IPS-18c (cell line): ENCODE measurements around the gene ANKRD63.

Experiments
- H3K4me3 ChIP-seq: 2 replicates; pipeline ENCODE4 v1.7.0; 2013; ENCODE audit warnings: low read depth, mild to moderate bottlenecking, low read length, moderate library complexity; ENCODE audit not compliant: insufficient read depth
- H3K9me3 ChIP-seq: one replicate; pipeline ENCODE4 v1.6.1; 2013; ENCODE audit warnings: mild to moderate bottlenecking, low read length, moderate library complexity; ENCODE audit not compliant: control insufficient read depth, insufficient read depth

The ANKRD63 gene

DNA sequence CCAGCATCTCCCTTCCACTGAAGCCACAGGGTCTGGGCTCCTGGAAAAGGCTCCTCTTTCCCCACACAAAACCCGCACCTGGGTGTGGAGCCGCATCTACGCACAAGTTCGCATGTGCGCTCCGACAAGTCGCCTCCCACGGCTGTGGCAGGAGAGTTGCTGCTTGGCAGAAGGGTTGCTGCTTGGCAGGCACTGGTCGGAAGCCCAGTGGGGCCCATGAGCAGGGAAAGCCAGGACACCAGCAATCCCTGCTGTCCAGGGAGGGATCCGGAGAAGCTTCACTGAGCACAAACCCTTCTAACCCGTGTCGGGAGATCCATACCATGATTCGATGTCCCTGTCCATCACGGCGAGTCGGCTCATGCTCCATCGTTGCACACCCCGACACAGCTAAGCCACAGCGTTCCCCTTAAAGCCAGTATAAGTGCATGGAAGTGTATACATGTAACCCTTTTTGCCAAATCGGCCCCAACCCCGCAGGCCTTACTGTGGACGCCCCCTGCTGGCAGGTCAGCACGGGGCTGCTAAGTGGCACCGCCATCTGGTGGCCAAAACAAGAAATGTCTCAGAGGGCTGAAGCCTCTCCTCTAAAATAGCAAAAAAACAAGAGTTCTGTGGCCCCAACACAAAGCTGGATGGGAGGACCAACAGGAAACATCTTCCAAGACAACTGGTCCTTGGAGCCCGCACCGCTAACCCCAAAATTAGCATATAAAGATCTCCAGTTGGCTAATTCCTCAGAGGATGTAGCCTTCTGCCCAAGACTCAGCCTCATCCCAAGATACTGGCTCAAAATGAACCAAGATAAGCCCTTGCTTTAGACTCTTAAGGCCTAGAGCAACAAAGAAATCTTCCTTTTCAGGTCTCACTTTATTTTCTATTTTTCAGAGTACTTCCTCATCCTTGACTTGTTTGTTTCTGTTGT is 8.3 kb downstream of the ANKRD63 start:
- no peaks in the 10 kb centered on the region for H3K9me3 ChIP-seq
- H3K4me3 ChIP-seq, result no peak overlapping the region

DNA sequence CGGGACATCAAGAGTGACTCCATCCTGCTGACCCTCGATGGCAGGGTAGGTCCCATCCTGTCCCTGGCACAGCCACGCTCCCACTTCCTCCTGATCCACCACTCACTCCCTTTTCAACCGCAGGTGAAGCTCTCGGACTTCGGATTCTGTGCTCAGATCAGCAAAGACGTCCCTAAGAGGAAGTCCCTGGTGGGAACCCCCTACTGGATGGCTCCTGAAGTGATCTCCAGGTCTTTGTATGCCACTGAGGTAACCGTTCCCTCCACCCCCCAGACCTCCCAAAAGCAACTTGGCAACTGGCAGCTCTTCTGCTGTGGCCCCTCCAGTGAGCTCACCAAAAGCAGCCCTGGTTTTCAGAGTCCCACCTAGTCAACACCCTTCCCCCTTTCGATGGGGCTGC is 9.4 kb downstream of the ANKRD63 start:
- Histone ChIP-seq H3K4me3 (no peak overlapping the region), H3K9me3 (no peaks in the 10 kb centered on the region)

DNA sequence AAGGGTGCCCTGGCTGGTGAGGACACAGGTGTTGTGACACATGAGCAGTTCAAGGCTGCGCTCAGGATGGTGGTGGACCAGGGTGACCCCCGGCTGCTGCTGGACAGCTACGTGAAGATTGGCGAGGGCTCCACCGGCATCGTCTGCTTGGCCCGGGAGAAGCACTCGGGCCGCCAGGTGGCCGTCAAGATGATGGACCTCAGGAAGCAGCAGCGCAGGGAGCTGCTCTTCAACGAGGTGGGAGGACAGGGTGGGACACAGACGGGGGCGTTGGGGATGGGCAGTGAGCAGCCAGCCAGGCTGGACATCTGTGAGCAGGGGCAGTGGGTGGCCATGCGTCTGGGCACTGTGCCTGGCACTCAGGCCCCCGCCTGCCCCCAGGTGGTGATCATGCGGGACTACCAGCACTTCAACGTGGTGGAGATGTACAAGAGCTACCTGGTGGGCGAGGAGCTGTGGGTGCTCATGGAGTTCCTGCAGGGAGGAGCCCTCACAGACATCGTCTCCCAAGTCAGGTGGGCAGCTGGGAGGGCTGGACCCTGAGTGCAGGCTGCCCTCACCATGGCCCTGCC is 10.3 kb downstream of the ANKRD63 start:
- Histone ChIP-seq H3K4me3 (no peak overlapping the region), H3K9me3 (no peaks in the 10 kb centered on the region)

DNA sequence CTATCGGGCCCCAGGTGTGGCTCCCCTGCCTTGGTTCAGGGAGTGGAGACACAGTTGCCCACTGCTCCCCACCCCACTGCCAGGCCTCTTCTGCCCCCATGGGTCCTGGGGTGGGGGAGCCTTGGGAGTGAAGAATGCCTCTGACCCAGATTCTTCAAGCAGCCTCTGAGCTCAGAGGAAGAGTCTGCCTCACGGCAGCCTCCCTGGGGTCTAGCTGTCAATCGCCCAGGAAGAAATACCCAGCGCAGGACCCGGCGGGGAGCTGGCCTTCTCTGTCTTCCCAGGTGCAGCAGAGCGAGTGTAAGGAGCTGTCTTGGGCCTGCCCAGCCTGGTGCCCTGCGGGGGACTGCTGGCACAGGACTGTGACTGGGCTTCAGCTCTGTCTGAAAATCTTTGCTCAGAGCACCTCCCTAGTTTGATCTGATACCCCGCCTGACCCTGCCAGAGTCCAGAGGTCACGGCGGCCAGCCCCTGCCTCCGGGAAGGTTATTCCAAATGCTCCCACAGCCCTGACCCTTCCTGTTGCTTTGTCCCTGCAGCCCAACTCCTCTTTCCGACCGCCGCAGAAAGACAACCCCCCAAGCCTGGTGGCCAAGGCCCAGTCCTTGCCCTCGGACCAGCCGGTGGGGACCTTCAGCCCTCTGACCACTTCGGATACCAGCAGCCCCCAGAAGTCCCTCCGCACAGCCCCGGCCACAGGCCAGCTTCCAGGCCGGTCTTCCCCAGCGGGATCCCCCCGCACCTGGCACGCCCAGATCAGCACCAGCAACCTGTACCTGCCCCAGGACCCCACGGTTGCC is 11.0 kb downstream of the ANKRD63 start:
- no peaks in the 10 kb centered on the region for H3K9me3 ChIP-seq
- H3K4me3 ChIP-seq, result no peak overlapping the region

DNA sequence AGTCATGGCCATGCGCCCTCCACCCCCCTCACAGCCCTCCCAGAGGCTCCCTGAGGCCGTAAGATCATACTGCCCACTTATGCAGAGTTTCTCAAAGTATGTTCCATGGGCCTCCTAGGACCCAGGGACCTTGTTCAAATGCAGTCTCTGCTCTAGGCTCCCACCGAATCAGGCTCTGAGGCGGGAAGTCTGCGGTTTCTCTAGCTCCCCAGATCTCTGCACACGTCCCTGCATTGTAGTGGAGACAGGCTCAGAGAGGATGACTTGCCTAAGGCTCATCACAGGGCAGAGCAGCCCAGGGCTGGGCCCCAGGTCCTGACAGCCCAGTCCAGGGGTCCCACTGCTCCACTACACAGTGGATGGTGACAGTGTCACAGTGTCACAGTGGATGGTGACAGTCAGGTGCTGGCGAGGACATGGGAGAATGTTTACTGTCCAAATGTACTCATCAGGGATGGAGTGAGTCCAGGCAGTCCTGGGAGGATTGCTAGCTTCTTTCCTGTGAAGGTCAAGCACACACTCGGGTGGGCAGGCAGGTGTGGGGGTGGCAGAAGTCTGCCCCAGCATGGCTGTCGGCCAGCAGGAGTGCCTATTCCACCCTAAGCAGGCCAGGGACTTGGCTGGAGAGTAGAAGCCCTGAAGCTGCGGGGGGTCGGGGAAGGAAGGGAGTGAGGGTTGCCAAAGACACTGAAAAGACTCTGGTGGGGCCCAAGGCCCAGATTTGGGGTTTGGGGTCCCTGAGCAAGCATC is 12.4 kb downstream of the ANKRD63 start:
- Histone ChIP-seq H3K9me3 (no peaks in the 10 kb centered on the region), H3K4me3 (no peak overlapping the region)

DNA sequence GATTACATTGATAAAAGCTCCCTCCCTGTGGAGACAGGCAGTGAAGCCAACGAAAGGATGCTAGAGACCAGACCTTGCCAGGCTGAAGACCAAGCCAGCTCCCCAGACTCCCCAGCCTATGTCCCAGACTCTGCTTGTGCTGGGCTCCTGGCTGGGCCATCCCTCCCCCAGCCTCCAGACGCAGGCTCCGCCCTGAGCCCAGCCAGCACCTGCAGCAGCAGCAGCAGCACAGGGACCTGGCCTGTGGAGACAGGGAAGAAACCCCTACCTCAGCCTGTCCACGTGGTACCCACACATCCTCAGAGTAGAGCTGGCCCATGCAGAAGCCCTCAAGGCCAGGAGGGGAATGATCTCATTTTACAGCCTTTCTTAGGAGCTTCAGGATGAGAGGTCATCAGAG is 13.3 kb downstream of the ANKRD63 start:
- Histone ChIP-seq H3K4me3 (no peak overlapping the region), H3K9me3 (no peaks in the 10 kb centered on the region)

DNA sequence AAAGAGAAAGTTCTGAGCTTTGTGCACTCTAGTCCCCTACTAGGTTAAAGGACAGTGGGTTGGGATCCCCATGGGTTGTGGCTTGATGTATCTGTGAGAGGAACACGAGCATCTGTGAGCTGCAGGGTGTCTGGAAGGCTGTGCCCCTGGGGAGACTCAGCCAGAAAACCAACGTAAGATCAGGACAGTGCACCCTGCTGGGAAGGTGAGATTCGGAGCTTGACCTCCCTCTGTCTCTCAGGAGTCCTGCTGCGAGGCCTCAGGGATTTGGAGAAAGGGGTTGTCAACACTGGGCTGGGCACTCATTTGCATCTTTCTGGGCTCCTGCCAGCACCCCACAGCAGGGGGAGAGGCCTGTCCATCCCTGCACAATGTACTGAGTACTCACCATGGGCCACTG is 15.2 kb downstream of the ANKRD63 start:
- no peaks in the 10 kb centered on the region for H3K9me3 ChIP-seq
- no peak overlapping the region for H3K4me3 ChIP-seq

DNA sequence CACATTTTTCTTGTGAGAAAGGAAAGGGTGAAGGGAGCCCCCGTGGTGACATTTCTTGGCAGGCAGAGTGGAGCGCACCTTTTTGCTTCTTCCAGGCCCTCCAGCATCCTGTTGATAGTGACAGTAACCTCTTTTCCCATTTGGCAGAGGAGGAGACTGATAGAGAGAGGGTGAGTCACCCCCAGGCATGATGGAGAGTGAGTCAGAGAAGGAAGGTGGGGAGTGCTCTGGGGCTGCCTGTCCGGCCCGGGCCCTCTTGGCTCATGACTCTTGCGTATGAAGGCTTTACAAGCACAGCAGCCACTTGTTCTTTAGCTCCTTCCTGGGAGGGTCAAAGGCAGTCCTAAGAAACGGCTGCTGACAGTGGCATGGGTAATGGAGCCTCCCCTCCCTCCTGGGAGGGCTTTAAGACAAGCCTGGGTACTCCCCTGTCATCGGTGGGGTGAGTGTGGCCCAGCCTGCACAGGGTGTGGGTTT is 16.0 kb downstream of the ANKRD63 start:
- Histone ChIP-seq H3K4me3 (no peak overlapping the region), H3K9me3 (no peaks in the 10 kb centered on the region)

DNA sequence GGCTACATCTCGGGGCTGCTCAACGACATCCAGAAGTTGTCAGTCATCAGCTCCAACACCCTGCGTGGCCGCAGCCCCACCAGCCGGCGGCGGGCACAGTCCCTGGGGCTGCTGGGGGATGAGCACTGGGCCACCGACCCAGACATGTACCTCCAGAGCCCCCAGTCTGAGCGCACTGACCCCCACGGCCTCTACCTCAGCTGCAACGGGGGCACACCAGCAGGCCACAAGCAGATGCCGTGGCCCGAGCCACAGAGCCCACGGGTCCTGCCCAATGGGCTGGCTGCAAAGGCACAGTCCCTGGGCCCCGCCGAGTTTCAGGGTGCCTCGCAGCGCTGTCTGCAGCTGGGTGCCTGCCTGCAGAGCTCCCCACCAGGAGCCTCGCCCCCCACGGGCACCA is 17.0 kb downstream of the ANKRD63 start:
- Histone ChIP-seq H3K9me3 (no peaks in the 10 kb centered on the region), H3K4me3 (no peak overlapping the region)

DNA sequence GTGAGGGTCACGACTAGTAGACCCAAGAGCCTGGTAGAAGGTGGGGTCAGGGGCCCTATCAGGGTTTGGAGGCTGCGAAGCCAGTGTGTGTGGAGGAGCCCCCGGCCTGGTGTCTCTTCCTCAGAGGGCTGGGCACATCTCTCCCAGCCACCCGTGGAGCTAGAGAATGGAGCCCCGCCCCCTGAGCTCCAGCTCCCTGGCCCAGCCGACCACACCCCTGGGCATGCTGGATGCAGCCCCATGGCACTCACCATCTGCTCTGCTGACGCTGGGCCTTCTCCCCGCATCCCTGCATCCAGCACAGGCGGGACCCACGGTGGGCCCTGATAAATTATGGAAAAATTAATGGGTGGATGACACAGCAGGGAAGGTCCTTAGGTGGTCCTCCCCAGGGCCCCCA is 17.5 kb downstream of the ANKRD63 start:
- H3K9me3 ChIP-seq, result no peaks in the 10 kb centered on the region
- no peak overlapping the region for H3K4me3 ChIP-seq

DNA sequence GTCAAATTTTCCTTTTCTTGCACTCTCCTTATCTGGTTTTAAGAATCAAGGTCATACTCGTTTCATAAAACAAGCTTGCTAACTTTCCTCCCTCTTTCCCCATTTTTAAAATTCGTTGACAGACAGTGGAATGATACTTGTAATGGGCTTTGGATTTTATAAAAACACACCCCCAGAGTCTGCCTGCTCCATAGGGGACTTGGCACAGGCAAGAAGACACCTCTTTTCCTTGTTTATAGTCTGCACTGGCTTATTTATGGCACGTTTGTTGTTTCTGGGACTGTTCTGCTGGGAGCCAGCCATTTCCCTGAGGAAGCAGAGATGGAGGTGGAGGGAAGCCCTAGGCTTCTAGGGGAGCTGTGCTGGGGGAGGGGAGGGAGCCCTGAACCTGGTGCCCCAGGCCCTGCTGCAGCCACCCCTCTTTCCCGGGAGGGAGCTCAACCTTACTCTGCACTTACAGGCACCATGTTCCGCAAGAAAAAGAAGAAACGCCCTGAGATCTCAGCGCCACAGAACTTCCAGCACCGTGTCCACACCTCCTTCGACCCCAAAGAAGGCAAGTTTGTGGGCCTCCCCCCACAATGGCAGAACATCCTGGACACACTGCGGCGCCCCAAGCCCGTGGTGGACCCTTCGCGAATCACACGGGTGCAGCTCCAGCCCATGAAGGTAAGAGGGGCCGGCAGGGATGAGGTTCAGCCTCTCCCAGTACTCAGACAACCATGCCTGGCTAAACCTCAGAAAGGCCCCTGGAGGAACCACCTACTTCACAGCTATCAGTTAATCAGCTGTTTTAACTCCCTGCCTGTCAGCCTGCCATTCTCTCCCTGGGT is 18.3 kb downstream of the ANKRD63 start:
- no peak overlapping the region for H3K4me3 ChIP-seq
- no peaks in the 10 kb centered on the region for H3K9me3 ChIP-seq

DNA sequence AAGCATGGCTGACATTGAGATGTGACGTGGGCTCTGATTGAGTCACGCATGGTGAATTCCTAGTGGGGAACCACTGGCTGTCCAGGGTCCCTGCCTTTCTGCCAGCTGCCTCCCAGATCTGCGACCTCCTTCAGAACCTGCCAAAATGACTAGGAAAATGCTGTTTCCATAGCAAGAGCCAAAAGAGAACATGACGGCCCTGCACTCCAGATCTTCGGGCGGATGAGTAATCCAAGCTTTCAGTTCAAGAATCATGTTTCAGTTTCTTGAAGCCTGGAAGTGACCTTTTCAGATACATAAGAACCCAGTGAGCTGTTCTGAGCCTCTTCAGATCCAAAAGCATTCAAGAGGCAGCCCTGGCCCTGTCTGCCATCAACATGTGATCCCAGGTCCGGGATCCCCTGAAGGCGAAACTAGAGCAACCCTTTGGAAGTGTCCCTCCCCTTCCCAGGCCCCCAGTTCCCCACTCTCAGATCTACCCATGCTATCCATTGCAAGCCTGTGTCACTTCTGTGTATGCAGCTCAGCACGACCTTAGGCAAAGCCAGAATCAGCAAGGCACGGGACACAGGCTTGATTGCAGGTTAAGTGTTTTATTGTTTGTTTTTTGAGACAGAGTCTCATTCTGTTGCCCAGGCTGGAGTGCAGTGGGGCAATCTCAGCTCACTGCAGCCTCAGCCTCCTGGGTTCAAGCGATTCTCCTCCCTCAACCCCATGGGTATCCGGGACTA is 19.7 kb downstream of the ANKRD63 start:
- H3K4me3 ChIP-seq, result no peak overlapping the region
- H3K9me3 ChIP-seq, result no peaks in the 10 kb centered on the region

DNA sequence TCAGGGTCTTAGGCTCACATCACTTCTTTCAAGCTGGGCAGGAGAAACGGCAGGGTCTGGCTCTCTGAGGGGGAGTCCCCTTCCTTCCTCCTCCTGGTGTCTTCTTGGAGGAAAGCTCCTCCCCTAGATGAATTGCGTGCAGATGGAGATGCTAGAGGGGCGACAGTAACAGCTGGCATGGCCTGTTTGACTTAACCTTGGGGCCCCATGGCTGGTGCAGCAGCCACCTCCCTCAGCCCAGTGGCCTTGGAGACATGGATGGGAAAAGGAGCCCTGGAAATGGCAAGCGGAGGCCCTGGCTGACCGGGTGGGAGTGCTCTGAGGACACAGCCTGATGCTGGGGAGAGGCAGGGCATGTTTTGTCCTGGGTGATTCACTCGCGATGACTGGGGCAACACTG is 23.8 kb downstream of the ANKRD63 start:
- no peak overlapping the region for H3K4me3 ChIP-seq
- no peaks in the 10 kb centered on the region for H3K9me3 ChIP-seq

DNA sequence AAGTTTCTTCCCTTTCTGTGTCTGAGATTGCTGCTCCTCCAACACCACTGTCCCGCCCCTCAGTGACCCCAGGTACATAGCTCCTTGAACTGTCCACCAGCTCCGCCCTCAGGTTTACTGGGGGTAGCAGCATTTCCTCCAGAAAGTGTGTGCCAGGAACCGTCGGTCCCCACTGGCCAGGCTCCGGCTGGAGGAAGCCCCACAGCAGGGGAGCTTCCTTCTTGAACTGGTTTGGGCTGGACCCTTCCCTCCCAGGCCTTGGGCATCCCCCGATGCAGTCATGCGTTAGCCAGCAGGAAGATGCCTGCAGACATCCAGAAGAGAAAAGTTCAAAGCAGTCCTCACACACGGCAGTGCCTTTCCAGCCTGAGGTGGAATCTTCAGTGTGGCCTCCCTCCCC is 24.3 kb downstream of the ANKRD63 start:
- Histone ChIP-seq H3K4me3 (no peak overlapping the region), H3K9me3 (no peaks in the 10 kb centered on the region)

DNA sequence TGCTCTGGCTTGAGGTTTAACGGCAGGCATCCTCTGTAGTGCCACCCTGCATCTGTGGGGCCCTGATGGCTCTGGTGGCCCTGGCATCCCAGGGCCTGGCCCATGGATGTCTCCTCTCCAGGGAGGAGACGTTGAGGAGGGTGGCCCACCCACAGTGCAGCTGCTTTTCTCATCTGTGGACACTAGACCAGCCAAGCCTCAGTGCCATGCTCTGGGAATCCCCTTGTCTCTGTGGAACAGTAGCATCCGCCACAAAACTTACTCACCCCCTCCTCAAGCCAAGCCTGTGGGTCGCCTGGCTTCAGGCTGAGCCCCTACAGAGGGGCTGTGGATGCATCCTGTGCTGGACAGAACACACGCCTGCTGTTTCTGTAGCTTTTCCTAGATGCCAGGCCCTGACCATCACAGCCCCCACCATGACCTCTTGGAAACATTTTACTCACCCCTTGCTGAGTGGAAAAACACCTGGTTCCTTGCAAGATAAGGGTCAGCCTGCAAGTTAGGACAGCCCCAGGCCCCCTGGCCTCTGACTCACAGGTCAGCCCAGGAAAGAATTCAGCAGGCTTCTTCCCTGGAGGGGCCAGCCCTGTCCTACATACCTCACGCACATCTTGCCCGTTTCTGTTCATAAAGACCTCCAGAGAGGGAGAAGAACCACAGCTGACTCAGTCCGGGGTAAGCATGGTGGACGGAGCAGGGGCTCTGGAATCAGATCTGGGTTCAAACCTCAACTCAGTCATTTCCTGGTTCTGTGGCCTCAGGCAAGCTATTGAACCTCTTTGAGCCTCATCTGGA is 25.0 kb downstream of the ANKRD63 start:
- Histone ChIP-seq H3K4me3 (no peak overlapping the region), H3K9me3 (no peaks in the 10 kb centered on the region)
